Stomach (tissue), 4 donors: ENCODE measurements around the gene UBAP2L.

ENCODE experiments used
- EP300 ChIP-seq: sonication (generic); formaldehyde crosslinking; IDR thresholded peaks from one replicate; pipeline ENCODE4 v1.6.1; 2017; ENCODE audit warnings: antibody characterized with exemption
- POLR2A ChIP-seq, 4 donors: fragments of 450-650 bp; IDR thresholded peaks; one replicate each; pipeline ENCODE4 v1.6.1; 2016; ENCODE audit warnings: antibody characterized with exemption in 4 of 4, control low read depth in 2 of 4, mild to moderate bottlenecking in 1 of 4, moderate library complexity in 1 of 4
- TF ChIP-seq, protein P1 (sequence below), 7 experiments: fragments of 450-650 bp in 4 of 7; fragments of 200-600 bp in 3 of 7; sonication (generic) in 3 of 7; IDR thresholded peaks; one replicate each; pipeline ENCODE4 v1.5.1; 2016 to 2019; ENCODE audit warnings: antibody characterized with exemption in 7 of 7, control low read depth in 2 of 7, mild to moderate bottlenecking in 1 of 7

DNA sequence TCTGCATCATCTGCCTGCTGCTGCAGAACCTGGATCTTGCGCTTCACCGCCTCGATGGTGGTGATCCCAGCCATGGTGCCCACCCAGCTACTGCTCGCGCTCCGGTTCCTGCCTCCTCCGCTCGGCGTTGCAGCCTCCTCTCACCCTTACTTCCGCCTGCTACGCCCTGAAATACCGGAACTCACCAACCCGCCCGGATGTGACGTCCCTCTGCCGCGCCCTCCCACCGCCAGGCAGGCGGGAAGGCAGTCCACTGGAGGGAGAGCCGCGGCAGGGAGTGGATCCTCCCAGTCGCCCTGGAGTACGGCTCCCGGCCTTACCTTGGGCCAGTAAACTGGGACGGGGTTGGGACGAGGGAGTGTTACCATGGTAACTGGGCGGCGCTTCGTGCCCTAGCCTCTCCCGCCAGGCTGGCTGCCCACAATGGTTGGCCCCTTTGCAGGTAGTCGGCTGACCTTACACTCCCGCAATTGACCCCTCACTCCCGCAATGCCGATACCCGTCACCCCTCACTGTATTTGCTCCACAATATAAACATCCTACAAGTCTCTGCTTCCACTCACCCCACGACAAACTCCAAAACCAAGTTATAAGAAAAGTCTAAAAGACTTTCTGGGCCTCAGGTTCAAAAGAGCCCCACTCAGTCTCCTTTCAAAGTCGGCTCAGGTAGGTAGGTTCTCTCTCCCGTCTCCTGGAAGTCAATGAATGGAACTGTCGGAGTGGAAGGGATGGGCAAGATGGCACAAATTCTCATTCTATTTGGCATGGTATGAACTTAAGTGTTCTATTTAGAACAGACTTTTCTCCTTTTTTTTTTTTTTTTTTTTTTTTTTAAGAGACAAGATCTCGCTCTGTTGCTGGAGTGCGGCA lies 37.5 kb upstream of the UBAP2L start:
- peak in 3 of 4 donors; percentile 98 to 99 (median 99) for TF ChIP-seq POLR2A (IDR thresholded peaks at IDR 0.05)
- TF ChIP-seq, protein P1, sequence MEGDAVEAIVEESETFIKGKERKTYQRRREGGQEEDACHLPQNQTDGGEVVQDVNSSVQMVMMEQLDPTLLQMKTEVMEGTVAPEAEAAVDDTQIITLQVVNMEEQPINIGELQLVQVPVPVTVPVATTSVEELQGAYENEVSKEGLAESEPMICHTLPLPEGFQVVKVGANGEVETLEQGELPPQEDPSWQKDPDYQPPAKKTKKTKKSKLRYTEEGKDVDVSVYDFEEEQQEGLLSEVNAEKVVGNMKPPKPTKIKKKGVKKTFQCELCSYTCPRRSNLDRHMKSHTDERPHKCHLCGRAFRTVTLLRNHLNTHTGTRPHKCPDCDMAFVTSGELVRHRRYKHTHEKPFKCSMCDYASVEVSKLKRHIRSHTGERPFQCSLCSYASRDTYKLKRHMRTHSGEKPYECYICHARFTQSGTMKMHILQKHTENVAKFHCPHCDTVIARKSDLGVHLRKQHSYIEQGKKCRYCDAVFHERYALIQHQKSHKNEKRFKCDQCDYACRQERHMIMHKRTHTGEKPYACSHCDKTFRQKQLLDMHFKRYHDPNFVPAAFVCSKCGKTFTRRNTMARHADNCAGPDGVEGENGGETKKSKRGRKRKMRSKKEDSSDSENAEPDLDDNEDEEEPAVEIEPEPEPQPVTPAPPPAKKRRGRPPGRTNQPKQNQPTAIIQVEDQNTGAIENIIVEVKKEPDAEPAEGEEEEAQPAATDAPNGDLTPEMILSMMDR (IDR thresholded peaks at IDR 0.05), result peak in 1 of 7 experiments; percentile 44
- TF ChIP-seq EP300, result no peak
